NB4 (cell line): Measurements from ENCODE around the gene IL36G.

Experiments
- DNase-seq: peaks from one replicate; pipeline ENCODE4 v3.0.0; 2010; ENCODE audit warnings: low read depth
- H3K4me3 ChIP-seq: one replicate; pipeline ENCODE4 v1.5.1; 2011; ENCODE audit warnings: mild to moderate bottlenecking, low read depth, low read length, moderate library complexity
- MYC ChIP-seq: IDR thresholded peaks from 2 replicates; pipeline ENCODE4 v1.6.1; 2011; ENCODE audit warnings: low read depth, low read length
- POLR2A ChIP-seq: IDR thresholded peaks from 2 replicates; pipeline ENCODE4 v1.6.1; 2011; ENCODE audit warnings: mild to moderate bottlenecking; ENCODE audit not compliant: insufficient read length; ENCODE audit errors: extremely low read depth
- TF ChIP-seq, protein P1 (sequence below): IDR thresholded peaks from 2 replicates; pipeline ENCODE4 v1.6.1; 2011; ENCODE audit warnings: low read depth, low read length
- TF ChIP-seq, protein P2 (sequence below): IDR thresholded peaks from one replicate; pipeline ENCODE4 v1.5.1; 2012; ENCODE audit warnings: low read depth, low read length

Gene IL36G

DNA sequence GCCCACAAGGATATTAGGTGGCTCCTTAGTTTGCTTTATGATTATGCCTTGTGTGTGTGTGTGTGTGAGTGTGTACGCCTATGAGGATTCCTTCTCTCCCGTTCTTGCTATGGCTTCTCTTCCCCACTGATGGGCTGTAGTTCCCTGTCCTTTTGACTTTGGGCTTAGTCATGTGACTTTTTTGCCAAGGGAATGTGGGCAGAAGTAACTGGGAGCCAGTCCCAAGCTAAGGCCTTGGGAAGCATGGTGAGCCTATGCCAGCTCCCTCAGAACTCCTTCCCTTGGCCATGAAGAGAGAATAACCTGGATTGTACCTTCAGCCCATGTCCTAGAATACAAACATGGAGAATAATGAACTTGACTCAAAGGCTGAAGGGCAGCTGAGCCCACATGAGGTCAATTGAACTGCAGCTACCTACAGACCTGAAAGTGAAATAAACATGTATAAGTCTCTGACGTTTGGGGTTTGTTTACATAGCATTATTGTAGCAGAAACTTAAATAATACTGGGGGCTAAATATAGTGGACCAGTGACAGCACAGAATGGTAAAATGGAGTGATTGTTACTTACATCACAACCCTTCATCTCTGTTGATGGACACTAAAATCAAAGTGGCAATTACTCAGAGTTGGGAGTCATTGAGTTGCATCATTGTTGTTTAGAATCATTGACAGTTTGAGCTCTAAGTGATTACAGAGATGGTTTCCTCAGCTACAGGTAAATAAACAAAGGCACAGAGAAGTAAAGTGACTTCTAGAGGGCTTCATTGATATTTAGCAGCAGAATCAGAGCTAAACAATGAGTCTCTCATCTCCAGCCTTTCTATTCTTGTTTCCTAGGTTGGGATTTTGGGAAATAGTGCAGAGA lies 15.3 kb upstream of the IL36G start:
- TF ChIP-seq, protein P1, sequence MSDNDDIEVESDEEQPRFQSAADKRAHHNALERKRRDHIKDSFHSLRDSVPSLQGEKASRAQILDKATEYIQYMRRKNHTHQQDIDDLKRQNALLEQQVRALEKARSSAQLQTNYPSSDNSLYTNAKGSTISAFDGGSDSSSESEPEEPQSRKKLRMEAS, result no peak
- TF ChIP-seq, protein P2, sequence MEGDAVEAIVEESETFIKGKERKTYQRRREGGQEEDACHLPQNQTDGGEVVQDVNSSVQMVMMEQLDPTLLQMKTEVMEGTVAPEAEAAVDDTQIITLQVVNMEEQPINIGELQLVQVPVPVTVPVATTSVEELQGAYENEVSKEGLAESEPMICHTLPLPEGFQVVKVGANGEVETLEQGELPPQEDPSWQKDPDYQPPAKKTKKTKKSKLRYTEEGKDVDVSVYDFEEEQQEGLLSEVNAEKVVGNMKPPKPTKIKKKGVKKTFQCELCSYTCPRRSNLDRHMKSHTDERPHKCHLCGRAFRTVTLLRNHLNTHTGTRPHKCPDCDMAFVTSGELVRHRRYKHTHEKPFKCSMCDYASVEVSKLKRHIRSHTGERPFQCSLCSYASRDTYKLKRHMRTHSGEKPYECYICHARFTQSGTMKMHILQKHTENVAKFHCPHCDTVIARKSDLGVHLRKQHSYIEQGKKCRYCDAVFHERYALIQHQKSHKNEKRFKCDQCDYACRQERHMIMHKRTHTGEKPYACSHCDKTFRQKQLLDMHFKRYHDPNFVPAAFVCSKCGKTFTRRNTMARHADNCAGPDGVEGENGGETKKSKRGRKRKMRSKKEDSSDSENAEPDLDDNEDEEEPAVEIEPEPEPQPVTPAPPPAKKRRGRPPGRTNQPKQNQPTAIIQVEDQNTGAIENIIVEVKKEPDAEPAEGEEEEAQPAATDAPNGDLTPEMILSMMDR, result no peak
- no peak for TF ChIP-seq POLR2A
- no peak for TF ChIP-seq MYC
- no peak overlapping the region for H3K4me3 ChIP-seq
- no peak for DNase-seq

DNA sequence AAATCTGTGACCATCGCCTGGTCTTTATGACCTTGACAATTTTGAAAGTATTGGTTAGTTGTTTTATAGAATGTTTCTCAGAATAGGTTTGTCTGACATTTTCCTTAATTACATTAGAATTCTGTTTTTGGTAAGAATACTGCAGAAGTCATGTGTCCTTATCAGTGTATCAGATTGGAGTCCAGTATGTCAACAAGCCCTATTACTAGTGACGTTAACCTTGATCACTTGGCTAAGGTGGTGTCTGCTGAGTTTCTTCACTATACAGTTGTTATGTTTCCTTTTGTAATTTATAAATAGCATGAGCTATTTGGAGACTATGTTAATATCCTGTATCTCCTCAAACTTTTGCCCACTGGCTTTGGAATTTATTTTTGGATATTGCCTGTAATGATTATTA lies 10.8 kb upstream of the IL36G start:
- DNase-seq, result no peak
- TF ChIP-seq MYC, result no peak
- TF ChIP-seq, protein P1, result no peak
- no peak for TF ChIP-seq POLR2A
- TF ChIP-seq, protein P2, result no peak
- no peak overlapping the region for H3K4me3 ChIP-seq

DNA sequence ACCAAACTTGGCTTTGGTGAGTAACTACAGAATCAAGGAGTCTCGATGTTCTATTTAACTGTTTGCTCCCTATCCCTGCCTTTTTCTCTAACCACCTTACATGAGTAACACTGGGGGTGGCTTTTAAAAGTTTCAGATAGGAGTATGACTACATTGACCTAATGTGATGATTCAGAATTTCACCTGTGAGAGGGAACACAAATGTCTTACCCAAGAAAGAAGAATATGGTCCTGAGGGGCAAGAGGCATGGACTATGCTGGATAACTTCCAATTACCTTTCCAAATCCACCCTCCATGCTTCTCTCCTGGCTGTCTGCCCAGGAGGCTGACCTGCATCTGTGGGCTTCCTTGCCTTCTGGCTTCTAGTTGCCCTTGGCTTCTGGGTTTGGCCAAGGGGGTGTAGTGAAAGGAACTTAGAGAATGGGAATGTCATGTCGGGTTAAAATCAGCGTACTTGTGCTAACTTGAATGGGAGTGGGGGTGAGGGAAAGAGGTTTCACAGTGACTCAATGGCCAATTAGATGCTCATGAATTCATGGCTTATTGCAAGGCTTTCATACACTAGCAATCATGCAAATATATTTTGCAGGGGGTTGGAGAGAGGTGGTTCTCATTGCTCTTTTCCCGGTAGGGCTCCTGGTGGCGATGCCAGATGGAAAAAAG lies 5.3 kb upstream of the IL36G start:
- DNase-seq, result no peak
- no peak for TF ChIP-seq POLR2A
- TF ChIP-seq MYC, result no peak
- TF ChIP-seq, protein P2, result no peak
- TF ChIP-seq, protein P1, result no peak
- H3K4me3 ChIP-seq, result no peak overlapping the region

DNA sequence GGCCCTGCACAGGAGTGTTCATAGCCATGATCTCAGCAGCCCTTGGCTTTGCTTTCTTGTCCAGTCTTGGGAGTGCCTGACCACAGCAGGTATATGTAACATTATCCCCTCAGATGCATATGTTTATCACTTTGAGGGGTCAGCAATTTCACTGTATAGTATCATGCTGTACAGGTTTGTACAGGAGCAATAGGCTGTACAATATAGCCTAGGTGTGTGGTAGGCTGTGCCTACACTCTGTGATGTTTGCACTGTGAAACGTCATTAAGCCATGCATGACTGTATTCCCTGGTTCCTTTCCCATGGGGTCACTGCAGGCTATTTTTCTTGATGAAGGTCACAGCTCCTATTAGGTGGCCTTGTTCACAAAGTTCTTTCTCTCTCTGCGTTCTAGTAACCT lies 4.7 kb upstream of the IL36G start:
- DNase-seq, result no peak
- TF ChIP-seq POLR2A (no peak), MYC (no peak)
- TF ChIP-seq, protein P2, result no peak
- TF ChIP-seq, protein P1, result no peak

DNA sequence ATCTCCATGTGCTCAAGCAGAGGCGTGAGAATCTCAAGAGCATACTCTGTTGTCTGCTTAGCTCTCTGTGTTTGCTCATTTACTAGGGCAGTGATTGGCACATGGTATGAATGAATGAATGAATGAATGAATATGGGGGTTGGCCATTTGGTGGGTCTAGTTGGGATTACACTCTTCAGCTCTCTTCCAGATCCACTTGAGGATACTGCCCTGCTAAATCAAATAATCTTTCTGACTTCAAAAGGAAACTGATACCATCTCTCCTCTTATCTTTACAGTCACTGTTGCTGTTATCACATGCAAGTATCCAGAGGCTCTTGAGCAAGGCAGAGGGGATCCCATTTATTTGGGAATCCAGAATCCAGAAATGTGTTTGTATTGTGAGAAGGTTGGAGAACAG lies 1.9 kb downstream of the IL36G start:
- no peak overlapping the region for H3K4me3 ChIP-seq
- no peak for DNase-seq
- TF ChIP-seq MYC, result no peak
- TF ChIP-seq, protein P2, result no peak
- TF ChIP-seq, protein P1, result no peak
- no peak for TF ChIP-seq POLR2A

More for the DNA sequence above, 4.7 kb upstream of the IL36G start:
- H3K4me3 ChIP-seq, result no peak overlapping the region
